HCT116 (cell line): ENCODE measurements around the gene SGK2. TPM values are rescaled to one million over a fixed set of nuclear protein-coding genes. Genes with fewer than 3 reads are reported as not detected.

ENCODE experiments used
- ATAC-seq: fragments of 200-7000 bp; cut with Tn5 transposase; 2 replicates; pipeline ENCODE4 v1.9.1; 2020; ENCODE audit warnings: mild to moderate bottlenecking, moderate library complexity
- BruUV-seq: library from RNA; stranded (reverse); fragments of 400-500 nt; replicated peaks from 2 replicates; lab custom pipeline; 2021; lab: Mats Ljungman, UMichigan
- CTCF ChIA-PET: fragments of 300-600 bp; sonication (Branson Sonifier 250); formaldehyde crosslinking; loops from one replicate; lab custom pipeline; 2021; ENCODE audit warnings: antibody characterized with exemption; lab: Charles Lee
- POLR2A ChIA-PET: fragments of 300-600, 350-600 bp; sonication (Branson Sonifier 250); formaldehyde crosslinking; loops from one replicate; lab custom pipeline; 2021; ENCODE audit warnings: antibody characterized with exemption; lab: Charles Lee
- RAD21 ChIA-PET, 2 experiments: fragments of 300-600 bp; sonication (Branson Sonifier 250); formaldehyde crosslinking; loops; one replicate each; lab custom pipeline; 2023; ENCODE audit warnings: low total read pairs in 2 of 2; ENCODE audit not compliant: uncharacterized antibody in 2 of 2, unreplicated experiment in 2 of 2, low non-redundant PET in 1 of 2; lab: Charles Lee
- DNase-seq: peaks from one replicate; pipeline ENCODE4 v3.0.0-alpha.2; 2010; ENCODE audit warnings: low read depth, low spot score
- H2AFZ ChIP-seq: fragments of 200-600 bp; shearing (Covaris generic), sonication (generic); 2 replicates; pipeline ENCODE4 v1.6.1; 2017; ENCODE audit warnings: low read depth, mixed run types, mixed read lengths, antibody characterized with exemption, low read length; ENCODE audit not compliant: poor library complexity, severe bottlenecking
- H3K27ac ChIP-seq: 2 replicates; pipeline ENCODE4 v1.5.1; 2012; ENCODE audit warnings: low read depth, low read length
- H3K27me3 ChIP-seq: fragments of 200-600 bp; sonication (generic); 2 replicates; pipeline ENCODE4 v1.6.1; 2016; ENCODE audit warnings: mixed run types, low read length, mixed read lengths; ENCODE audit not compliant: insufficient read depth
- H3K36me3 ChIP-seq, 2 experiments: fragments of 200-500 bp in 1 of 2; fragments of 200-600 bp in 1 of 2; sonication (Bioruptor generic) in 1 of 2; sonication (generic) in 1 of 2; 2 replicates each; pipeline versions ENCODE4 v1.5.1 to v1.6.1; 2014 to 2016; ENCODE audit warnings: low read length in 2 of 2, inconsistent platforms in 1 of 2, mixed read lengths in 1 of 2, mixed run types in 1 of 2; ENCODE audit not compliant: insufficient read depth in 2 of 2, control insufficient read depth in 1 of 2
- H3K4me1 ChIP-seq, 2 experiments: fragments of 200-600 bp in 1 of 2; sonication (generic) in 1 of 2; 2 replicates each; pipeline versions ENCODE4 v1.5.1 to v1.6.1; 2012 to 2017; ENCODE audit warnings: low read length in 2 of 2, inconsistent platforms in 1 of 2, mild to moderate bottlenecking in 1 of 2, mixed read lengths in 1 of 2, mixed run types in 1 of 2, moderate library complexity in 1 of 2; ENCODE audit not compliant: insufficient read depth in 2 of 2, control insufficient read depth in 1 of 2
- H3K4me2 ChIP-seq: fragments of 200-600 bp; sonication (generic); 2 replicates; pipeline ENCODE4 v1.6.1; 2017; ENCODE audit warnings: mixed run types, low read length, mixed read lengths
- H3K4me3 ChIP-seq, 2 experiments: fragments of 200-600 bp in 1 of 2; sonication (generic) in 1 of 2; replicated peaks in 1 of 2; 2 replicates each; pipeline ENCODE4 v1.5.1; 2011 to 2016; ENCODE audit warnings: low read length in 2 of 2, control low read depth in 1 of 2, low read depth in 1 of 2, mild to moderate bottlenecking in 1 of 2, mixed read lengths in 1 of 2, mixed run types in 1 of 2
- H3K79me2 ChIP-seq: fragments of 200-600 bp; sonication (generic); 2 replicates; pipeline ENCODE4 v1.6.1; 2017; ENCODE audit warnings: mild to moderate bottlenecking, mixed run types, low read length, moderate library complexity, mixed read lengths; ENCODE audit not compliant: insufficient read depth
- H3K9ac ChIP-seq: fragments of 200-600 bp; sonication (generic); 2 replicates; pipeline ENCODE4 v1.6.1; 2016; ENCODE audit warnings: low read length, mixed read lengths
- H3K9me2 ChIP-seq: fragments of 200-600 bp; sonication (generic), shearing (Covaris generic); 2 replicates; pipeline ENCODE4 v1.6.1; 2017; ENCODE audit warnings: mixed run types, mild to moderate bottlenecking, moderate library complexity; ENCODE audit not compliant: insufficient read depth
- H3K9me3 ChIP-seq, 2 experiments: fragments of 200-500 bp in 1 of 2; fragments of 200-600 bp in 1 of 2; sonication (Bioruptor generic) in 1 of 2; sonication (generic) in 1 of 2; 2 replicates each; pipeline ENCODE4 v1.6.1; 2014 to 2017; ENCODE audit warnings: low read length in 2 of 2, mixed read lengths in 2 of 2, inconsistent platforms in 1 of 2, low read depth in 1 of 2, mild to moderate bottlenecking in 1 of 2, mixed run types in 1 of 2, moderate library complexity in 1 of 2; ENCODE audit not compliant: control insufficient read depth in 1 of 2, insufficient read depth in 1 of 2
- H4K20me1 ChIP-seq: fragments of 200-600 bp; sonication (generic), shearing (Covaris generic); 2 replicates; pipeline ENCODE4 v1.6.1; 2017; ENCODE audit warnings: mixed run types, mild to moderate bottlenecking, moderate library complexity; ENCODE audit not compliant: insufficient read depth
- ATF3 ChIP-seq: IDR thresholded peaks from 2 replicates; pipeline ENCODE4 v1.6.1; 2012
- CBX3 ChIP-seq: IDR thresholded peaks from 2 replicates; pipeline ENCODE4 v1.6.1; 2012; ENCODE audit warnings: low read depth
- EGR1 ChIP-seq: IDR thresholded peaks from 2 replicates; pipeline ENCODE4 v1.6.1; 2012; ENCODE audit warnings: low read depth
- ELF1 ChIP-seq: IDR thresholded peaks from 2 replicates; pipeline ENCODE4 v1.6.1; 2012; ENCODE audit warnings: low read depth, borderline replicate concordance
- EZH2phosphoT487 ChIP-seq: fragments of 200-600 bp; IDR thresholded peaks from 2 replicates; pipeline ENCODE4 v1.6.1; 2018; ENCODE audit warnings: antibody characterized with exemption, borderline replicate concordance
- POLR2AphosphoS5 ChIP-seq: IDR thresholded peaks from 2 replicates; pipeline ENCODE4 v1.6.1; 2011; ENCODE audit warnings: mild to moderate bottlenecking, low read depth, low read length, moderate library complexity
- RAD21 ChIP-seq: IDR thresholded peaks from 2 replicates; pipeline ENCODE4 v1.6.1; 2012; ENCODE audit warnings: low read depth, mild to moderate bottlenecking
- REST ChIP-seq: IDR thresholded peaks from 2 replicates; pipeline ENCODE4 v1.6.1; 2012; ENCODE audit warnings: low read depth
- SIN3A ChIP-seq: IDR thresholded peaks from 2 replicates; pipeline ENCODE4 v1.6.1; 2012; ENCODE audit warnings: low read depth
- SP1 ChIP-seq: IDR thresholded peaks from 2 replicates; pipeline ENCODE4 v1.6.1; 2012; ENCODE audit warnings: low read depth
- TCF7L2 ChIP-seq: IDR thresholded peaks from 2 replicates; pipeline ENCODE4 v1.7.0; 2011; ENCODE audit warnings: borderline replicate concordance, inconsistent platforms; ENCODE audit not compliant: insufficient read depth, insufficient read length; ENCODE audit errors: extremely low read depth
- YY1 ChIP-seq: IDR thresholded peaks from 2 replicates; pipeline ENCODE4 v1.6.1; 2011; ENCODE audit warnings: low read length, low read depth, moderate library complexity, mild to moderate bottlenecking; ENCODE audit not compliant: insufficient replicate concordance; ENCODE audit errors: extremely low read depth
- ZBTB33 ChIP-seq: IDR thresholded peaks from 2 replicates; pipeline ENCODE4 v1.6.1; 2011; ENCODE audit warnings: mild to moderate bottlenecking, low read length, moderate library complexity; ENCODE audit not compliant: insufficient replicate concordance; ENCODE audit errors: extremely low read depth
- ZFX ChIP-seq: fragments of 450-650 bp; IDR thresholded peaks from 2 replicates; pipeline ENCODE4 v1.6.1; 2017
- intact Hi-C: fragments of 100-400 bp; cut with micrococcal nuclease; formaldehyde crosslinking; loops from 2 replicates; pipeline ENCODE4 v1.10.0; 2022
- total RNA-seq: library from RNA; stranded (reverse); gene quantifications from one replicate; pipeline ENCODE4 v1.2.1, GENCODE V29; 2021; ENCODE audit not compliant: unreplicated experiment

The SGK2 gene
- total RNA-seq, 1 experiment from 2014 or later = 2.3 TPM

GRCh38 chr20:43571771-43572170 is 12.9 kb downstream of the SGK2 start (continued):
- TF ChIP-seq RAD21 (no peak), TCF7L2 (no peak)

- Histone ChIP-seq H3K9me3 (no peaks in the 10 kb centered on the region), H3K4me2 (no peak overlapping the region), H2AFZ (no peak overlapping the region), H3K9ac (no peak overlapping the region), H3K36me3 (no peaks in the 10 kb centered on the region), H3K79me2 (no peaks in the 10 kb centered on the region), H3K4me1 (no peaks in the 10 kb centered on the region), H4K20me1 (no peaks in the 10 kb centered on the region), H3K27ac (no peak overlapping the region), H3K27me3 (no peaks in the 10 kb centered on the region), H3K4me3 (no peak overlapping the region), H3K9me2 (no peaks in the 10 kb centered on the region)
- RAD21 ChIA-PET = no interaction called here
- CTCF ChIA-PET = no interaction called here
- TF ChIP-seq ATF3 (no peak), YY1 (no peak), ZFX (no peak), SP1 (no peak), RAD21 (no peak), SIN3A (no peak), REST (no peak), CBX3 (no peak), EZH2phosphoT487 (no peak), EGR1 (no peak), POLR2AphosphoS5 (no peak), ZBTB33 (no peak), ELF1 (no peak)
- ATAC-seq = no peak
- BruUV-seq = no TSS peak
- POLR2A ChIA-PET = no interaction called here
- intact Hi-C loops = no loop called here
- no peak for DNase-seq
Observed at GRCh38 chr20:43572891-43573290, 14.1 kb downstream of the SGK2 start.
